K562 (cell line): ENCODE measurements around the gene IGDCC3. TPM values are rescaled to one million over a fixed set of nuclear protein-coding genes. Genes with fewer than 3 reads are reported as not detected.
A peak's percentile ranks its signal among the peaks of the same experiment; 100 is the strongest.

Experiments used
- COPS2 ChIP-seq: fragments of 450-650 bp; conservative IDR thresholded peaks from 2 replicates; pipeline ENCODE4 v1.6.1; 2016; ENCODE audit warnings: mild to moderate bottlenecking, moderate library complexity
- FOXP1 ChIP-seq: sonication (generic); formaldehyde crosslinking; IDR thresholded peaks from 2 replicates; pipeline ENCODE4 v1.8.0; 2022; ENCODE audit warnings: mild to moderate bottlenecking, missing genetic modification reagents
- JUN ChIP-seq, 2 experiments: sonication (generic) in 1 of 2; formaldehyde crosslinking in 1 of 2; IDR thresholded peaks; 2 replicates each; pipeline versions ENCODE4 v1.6.1 to v1.8.0; 2012 to 2022; ENCODE audit warnings: borderline replicate concordance in 2 of 2, mild to moderate bottlenecking in 2 of 2, improper control_type of control experiment in 1 of 2, low read depth in 1 of 2, low read length in 1 of 2, missing genetic modification reagents in 1 of 2
- MTA3 ChIP-seq: fragments of 450-650 bp; formaldehyde crosslinking; IDR thresholded peaks from 2 replicates; pipeline ENCODE4 v1.6.1; 2017; ENCODE audit warnings: mild to moderate bottlenecking, borderline replicate concordance
- NRF1 ChIP-seq, 2 experiments: fragments of 450-650 bp; IDR thresholded peaks in 1 of 2; conservative IDR thresholded peaks in 1 of 2; 2 replicates each; pipeline ENCODE4 v1.6.1; 2014; ENCODE audit warnings: mild to moderate bottlenecking in 2 of 2
- SOX6 ChIP-seq: fragments of 450-650 bp; IDR thresholded peaks from 2 replicates; pipeline ENCODE4 v1.6.1; 2014; ENCODE audit warnings: mild to moderate bottlenecking
- TRIM28 ChIP-seq: fragments of 450-650 bp; IDR thresholded peaks from 2 replicates; pipeline ENCODE4 v1.6.1; 2017
- ZEB2 ChIP-seq: fragments of 450-650 bp; IDR thresholded peaks from 2 replicates; pipeline ENCODE4 v1.6.1; 2016
- ZNF785 ChIP-seq: fragments of 250-450 bp; sonication (Bioruptor Pico); IDR thresholded peaks from 2 replicates; pipeline ENCODE4 v1.4.0; 2020; ENCODE audit warnings: mild to moderate bottlenecking
- polyA plus RNA-seq, 8 experiments: library from polyadenylated mRNA; depleted of rRNA in 4 of 8; stranded (reverse) in 5 of 8; unstranded in 3 of 8; fragments of >200 nt; fragmentation: Nextera tagmentation in 2 of 8; fragmentation: Illumina TruSeq in 1 of 8; extraction: Ambion mirVana in 2 of 8; extraction: Trizol in 1 of 8; gene quantifications; 2 replicates each; pipeline versions ENCODE4 v1.2.1 to v1.2.3, GENCODE V29; 2011 to 2014; ENCODE audit warnings: inconsistent platforms in 1 of 8, missing spikeins in 1 of 8
- total RNA-seq, 7 experiments: library from RNA; depleted of rRNA in 6 of 7; stranded (reverse); fragments of >200 nt in 6 of 7; fragmentation: Illumina TruSeq in 2 of 7; extraction: Trizol in 2 of 7; gene quantifications; 2 replicates each; pipeline versions ENCODE4 v1.2.1 to v1.2.3, GENCODE V29; 2011 to 2021; ENCODE audit warnings: low replicate concordance in 1 of 7
- TF ChIP-seq, protein P1 (sequence below): fragments of 200-800 bp; sonication (Bioruptor generic); IDR thresholded peaks from 2 replicates; pipeline ENCODE4 v1.6.1; 2017; ENCODE audit warnings: missing genetic modification characterization, missing compliant biosample characterization
- TF ChIP-seq, protein P2 (sequence below): sonication (generic); formaldehyde crosslinking; IDR thresholded peaks from 2 replicates; pipeline ENCODE4 v1.8.0; 2022; ENCODE audit warnings: missing genetic modification reagents, mild to moderate bottlenecking, borderline replicate concordance
- TF ChIP-seq, protein P3 (sequence below): fragments of 200-600 bp; sonication (generic); IDR thresholded peaks from one replicate; pipeline ENCODE4 v1.6.1; 2012; ENCODE audit warnings: mild to moderate bottlenecking, low read depth, low read length, inconsistent platforms

IGDCC3 gene
- total and polyA plus RNA-seq, 9 of the 15 experiments (the other 6 are each of a cell fraction or from before 2014, with no cell fraction given) = not detected

DNA sequence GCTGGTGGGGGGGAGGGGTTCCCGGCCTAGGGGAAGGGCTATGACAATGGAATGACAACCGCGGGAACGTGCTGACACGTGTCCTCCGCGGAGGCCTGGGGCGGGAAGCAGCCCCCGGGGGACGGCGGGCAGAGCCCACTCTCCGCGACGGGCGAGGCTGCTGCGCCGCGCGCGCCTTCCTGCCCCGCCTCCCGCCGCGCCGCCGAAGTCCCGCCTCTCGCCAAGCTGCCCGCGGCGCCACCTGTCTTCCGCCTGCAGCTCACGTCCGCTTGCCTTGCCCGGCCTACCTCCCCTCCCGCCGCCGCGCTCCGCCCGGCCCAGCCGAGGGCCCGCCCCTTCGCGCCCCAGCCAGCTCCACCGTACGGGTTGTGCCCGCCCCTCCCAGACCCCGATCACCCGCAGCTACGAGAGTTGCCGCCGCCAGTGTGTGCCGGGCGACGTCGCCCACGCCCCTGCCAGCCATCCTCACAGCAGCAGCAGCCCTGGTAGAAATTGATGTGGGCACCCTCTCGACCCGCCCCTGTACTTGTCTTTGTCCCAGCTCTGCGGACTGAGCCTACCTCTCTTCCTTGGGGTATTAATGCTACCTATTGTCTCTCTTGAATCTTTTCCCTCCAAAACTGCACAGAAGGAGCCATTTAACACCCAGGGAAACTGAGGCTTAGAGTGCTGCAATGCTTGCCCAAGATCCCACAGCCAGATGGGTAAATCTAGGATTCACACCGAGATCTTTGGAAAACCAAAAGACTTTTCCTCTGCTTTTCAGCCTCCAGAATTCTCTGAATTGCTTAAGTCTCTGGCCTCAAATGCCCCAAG, 90.9 kb downstream of the IGDCC3 start, which contains the start of gene PARP16 (continued):
- no peak; the same call in 1 of the 2 replicates for TF ChIP-seq MTA3
- TF ChIP-seq COPS2 = no peak
- no peak for TF ChIP-seq ZNF785
- peak in 1 of 2 experiments; percentile 68; a peak in 2 of 4 replicates for TF ChIP-seq NRF1 (conservative IDR thresholded peaks at IDR 0.05 in 1 of 2, IDR thresholded peaks at IDR 0.05 in 1 of 2)
- no peak for TF ChIP-seq JUN (IDR thresholded peaks at IDR 0.05; ENCODE audit: borderline replicate concordance, low read depth, low read length)
- 0 out of 2 replicates have a peak, but pooled peaks have one; percentile 1 for TF ChIP-seq JUN (CRISPR knock-in tag; IDR thresholded peaks at IDR 0.05; ENCODE audit: borderline replicate concordance)
- 0 out of 2 replicates have a peak, but pooled peaks have one; percentile 54 for TF ChIP-seq SOX6
- TF ChIP-seq TRIM28 = no peak
- TF ChIP-seq, protein P1, sequence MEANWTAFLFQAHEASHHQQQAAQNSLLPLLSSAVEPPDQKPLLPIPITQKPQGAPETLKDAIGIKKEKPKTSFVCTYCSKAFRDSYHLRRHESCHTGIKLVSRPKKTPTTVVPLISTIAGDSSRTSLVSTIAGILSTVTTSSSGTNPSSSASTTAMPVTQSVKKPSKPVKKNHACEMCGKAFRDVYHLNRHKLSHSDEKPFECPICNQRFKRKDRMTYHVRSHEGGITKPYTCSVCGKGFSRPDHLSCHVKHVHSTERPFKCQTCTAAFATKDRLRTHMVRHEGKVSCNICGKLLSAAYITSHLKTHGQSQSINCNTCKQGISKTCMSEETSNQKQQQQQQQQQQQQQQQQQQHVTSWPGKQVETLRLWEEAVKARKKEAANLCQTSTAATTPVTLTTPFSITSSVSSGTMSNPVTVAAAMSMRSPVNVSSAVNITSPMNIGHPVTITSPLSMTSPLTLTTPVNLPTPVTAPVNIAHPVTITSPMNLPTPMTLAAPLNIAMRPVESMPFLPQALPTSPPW = peak; percentile 82
- TF ChIP-seq FOXP1 (CRISPR knock-in tag) = 0 out of 2 replicates have a peak, but pooled peaks have one; percentile 58
- TF ChIP-seq ZEB2 = no peak
- TF ChIP-seq, protein P2, sequence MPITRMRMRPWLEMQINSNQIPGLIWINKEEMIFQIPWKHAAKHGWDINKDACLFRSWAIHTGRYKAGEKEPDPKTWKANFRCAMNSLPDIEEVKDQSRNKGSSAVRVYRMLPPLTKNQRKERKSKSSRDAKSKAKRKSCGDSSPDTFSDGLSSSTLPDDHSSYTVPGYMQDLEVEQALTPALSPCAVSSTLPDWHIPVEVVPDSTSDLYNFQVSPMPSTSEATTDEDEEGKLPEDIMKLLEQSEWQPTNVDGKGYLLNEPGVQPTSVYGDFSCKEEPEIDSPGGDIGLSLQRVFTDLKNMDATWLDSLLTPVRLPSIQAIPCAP = no peak
- TF ChIP-seq, protein P3, sequence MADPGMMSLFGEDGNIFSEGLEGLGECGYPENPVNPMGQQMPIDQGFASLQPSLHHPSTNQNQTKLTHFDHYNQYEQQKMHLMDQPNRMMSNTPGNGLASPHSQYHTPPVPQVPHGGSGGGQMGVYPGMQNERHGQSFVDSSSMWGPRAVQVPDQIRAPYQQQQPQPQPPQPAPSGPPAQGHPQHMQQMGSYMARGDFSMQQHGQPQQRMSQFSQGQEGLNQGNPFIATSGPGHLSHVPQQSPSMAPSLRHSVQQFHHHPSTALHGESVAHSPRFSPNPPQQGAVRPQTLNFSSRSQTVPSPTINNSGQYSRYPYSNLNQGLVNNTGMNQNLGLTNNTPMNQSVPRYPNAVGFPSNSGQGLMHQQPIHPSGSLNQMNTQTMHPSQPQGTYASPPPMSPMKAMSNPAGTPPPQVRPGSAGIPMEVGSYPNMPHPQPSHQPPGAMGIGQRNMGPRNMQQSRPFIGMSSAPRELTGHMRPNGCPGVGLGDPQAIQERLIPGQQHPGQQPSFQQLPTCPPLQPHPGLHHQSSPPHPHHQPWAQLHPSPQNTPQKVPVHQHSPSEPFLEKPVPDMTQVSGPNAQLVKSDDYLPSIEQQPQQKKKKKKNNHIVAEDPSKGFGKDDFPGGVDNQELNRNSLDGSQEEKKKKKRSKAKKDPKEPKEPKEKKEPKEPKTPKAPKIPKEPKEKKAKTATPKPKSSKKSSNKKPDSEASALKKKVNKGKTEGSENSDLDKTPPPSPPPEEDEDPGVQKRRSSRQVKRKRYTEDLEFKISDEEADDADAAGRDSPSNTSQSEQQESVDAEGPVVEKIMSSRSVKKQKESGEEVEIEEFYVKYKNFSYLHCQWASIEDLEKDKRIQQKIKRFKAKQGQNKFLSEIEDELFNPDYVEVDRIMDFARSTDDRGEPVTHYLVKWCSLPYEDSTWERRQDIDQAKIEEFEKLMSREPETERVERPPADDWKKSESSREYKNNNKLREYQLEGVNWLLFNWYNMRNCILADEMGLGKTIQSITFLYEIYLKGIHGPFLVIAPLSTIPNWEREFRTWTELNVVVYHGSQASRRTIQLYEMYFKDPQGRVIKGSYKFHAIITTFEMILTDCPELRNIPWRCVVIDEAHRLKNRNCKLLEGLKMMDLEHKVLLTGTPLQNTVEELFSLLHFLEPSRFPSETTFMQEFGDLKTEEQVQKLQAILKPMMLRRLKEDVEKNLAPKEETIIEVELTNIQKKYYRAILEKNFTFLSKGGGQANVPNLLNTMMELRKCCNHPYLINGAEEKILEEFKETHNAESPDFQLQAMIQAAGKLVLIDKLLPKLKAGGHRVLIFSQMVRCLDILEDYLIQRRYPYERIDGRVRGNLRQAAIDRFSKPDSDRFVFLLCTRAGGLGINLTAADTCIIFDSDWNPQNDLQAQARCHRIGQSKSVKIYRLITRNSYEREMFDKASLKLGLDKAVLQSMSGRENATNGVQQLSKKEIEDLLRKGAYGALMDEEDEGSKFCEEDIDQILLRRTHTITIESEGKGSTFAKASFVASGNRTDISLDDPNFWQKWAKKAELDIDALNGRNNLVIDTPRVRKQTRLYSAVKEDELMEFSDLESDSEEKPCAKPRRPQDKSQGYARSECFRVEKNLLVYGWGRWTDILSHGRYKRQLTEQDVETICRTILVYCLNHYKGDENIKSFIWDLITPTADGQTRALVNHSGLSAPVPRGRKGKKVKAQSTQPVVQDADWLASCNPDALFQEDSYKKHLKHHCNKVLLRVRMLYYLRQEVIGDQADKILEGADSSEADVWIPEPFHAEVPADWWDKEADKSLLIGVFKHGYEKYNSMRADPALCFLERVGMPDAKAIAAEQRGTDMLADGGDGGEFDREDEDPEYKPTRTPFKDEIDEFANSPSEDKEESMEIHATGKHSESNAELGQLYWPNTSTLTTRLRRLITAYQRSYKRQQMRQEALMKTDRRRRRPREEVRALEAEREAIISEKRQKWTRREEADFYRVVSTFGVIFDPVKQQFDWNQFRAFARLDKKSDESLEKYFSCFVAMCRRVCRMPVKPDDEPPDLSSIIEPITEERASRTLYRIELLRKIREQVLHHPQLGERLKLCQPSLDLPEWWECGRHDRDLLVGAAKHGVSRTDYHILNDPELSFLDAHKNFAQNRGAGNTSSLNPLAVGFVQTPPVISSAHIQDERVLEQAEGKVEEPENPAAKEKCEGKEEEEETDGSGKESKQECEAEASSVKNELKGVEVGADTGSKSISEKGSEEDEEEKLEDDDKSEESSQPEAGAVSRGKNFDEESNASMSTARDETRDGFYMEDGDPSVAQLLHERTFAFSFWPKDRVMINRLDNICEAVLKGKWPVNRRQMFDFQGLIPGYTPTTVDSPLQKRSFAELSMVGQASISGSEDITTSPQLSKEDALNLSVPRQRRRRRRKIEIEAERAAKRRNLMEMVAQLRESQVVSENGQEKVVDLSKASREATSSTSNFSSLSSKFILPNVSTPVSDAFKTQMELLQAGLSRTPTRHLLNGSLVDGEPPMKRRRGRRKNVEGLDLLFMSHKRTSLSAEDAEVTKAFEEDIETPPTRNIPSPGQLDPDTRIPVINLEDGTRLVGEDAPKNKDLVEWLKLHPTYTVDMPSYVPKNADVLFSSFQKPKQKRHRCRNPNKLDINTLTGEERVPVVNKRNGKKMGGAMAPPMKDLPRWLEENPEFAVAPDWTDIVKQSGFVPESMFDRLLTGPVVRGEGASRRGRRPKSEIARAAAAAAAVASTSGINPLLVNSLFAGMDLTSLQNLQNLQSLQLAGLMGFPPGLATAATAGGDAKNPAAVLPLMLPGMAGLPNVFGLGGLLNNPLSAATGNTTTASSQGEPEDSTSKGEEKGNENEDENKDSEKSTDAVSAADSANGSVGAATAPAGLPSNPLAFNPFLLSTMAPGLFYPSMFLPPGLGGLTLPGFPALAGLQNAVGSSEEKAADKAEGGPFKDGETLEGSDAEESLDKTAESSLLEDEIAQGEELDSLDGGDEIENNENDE = no peak
